SK-N-DZ (cell line): ENCODE measurements around the gene ZNF414.

Source experiments
- DNase-seq: peaks from one replicate; pipeline ENCODE4 v3.0.0-alpha.2; 2015; ENCODE audit warnings: low spot score

Gene ZNF414

DNA sequence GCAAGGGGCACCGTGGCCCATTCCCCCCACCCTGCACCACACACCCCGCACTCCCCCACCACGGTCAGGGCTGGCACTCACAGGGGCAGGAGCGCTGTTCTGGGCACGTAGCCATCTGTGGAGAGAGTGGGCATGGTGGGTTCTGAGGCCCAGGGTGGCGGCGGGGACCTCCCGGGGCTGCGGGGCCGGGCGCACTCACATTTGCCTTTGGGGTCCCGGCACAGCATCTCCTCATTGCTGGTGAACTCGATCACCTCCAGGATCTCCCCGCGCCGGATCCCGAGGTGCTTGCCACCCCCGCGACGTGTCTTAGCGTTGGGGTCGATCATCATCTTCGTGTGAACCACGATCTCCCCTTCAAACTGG is 23.6 kb downstream of the ZNF414 start:
- DNase-seq, result no peak

- DNase-seq, result no peak
These were observed 24.2 kb downstream of the ZNF414 start for GRCh38 chr19:8489561-8490394.

GRCh38 chr19:8488365-8488764 is 25.6 kb downstream of the ZNF414 start:
- no peak for DNase-seq

GRCh38 chr19:8487137-8487851 is 26.7 kb downstream of the ZNF414 start:
- DNase-seq, result no peak

DNA sequence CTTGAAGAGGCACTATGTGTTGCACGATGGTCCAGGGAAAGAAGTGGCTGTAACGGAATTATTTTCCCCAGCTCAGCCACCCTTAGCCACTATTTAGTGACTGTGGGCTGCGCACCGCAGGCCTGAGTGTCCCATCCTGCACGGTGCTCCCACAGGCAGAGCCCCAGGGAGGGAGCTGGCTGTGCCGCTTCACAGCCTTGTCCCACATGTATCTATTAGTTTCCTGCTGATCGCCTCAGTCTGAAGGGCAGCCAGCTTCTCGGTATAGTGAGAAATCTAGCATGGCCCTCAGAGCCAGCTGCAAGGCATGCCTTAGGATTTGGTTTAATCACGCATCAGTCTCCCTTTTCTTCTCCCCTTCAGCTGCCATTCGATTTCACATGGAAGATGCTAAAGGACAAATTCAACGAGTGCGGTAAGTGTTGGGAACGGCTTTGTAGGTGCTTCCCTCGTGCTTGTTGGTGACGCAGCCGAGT is 27.3 kb downstream of the ZNF414 start:
- no peak for DNase-seq

GRCh38 chr19:8485561-8486371 is 28.2 kb downstream of the ZNF414 start:
- no peak for DNase-seq

DNA sequence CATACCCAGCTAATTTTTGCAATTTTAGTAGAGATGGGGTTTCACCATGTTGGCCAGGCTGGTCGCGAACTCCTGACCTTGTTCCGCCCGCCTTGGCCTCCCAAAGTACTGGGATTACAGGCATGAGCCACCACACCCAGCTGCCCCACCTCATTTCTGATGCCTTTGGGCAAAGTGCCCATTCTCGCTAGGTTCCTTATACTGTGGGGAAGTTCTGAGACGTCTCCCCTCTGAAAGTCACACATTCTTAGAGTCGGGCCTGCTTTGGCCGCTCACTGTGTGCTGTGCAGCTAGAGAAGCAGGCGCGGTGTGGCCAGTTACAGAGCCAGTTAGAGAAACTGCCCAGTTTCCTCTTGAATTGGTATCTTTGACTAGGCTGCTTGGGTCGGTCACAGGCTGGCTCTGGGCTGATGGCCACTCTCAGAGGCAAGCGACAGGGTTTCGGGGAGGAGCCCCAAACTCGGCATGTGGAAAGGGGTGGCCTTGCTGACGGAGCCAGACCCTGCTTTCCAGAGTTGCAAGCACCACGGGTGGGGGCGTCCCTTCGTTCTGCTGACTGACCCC is 29.6 kb downstream of the ZNF414 start:
- no peak for DNase-seq

GRCh38 chr19:8483165-8483564 is 30.8 kb downstream of the ZNF414 start:
- no peak for DNase-seq

- no peak for DNase-seq
These were observed 31.3 kb downstream of the ZNF414 start for GRCh38 chr19:8482696-8483095.

DNA sequence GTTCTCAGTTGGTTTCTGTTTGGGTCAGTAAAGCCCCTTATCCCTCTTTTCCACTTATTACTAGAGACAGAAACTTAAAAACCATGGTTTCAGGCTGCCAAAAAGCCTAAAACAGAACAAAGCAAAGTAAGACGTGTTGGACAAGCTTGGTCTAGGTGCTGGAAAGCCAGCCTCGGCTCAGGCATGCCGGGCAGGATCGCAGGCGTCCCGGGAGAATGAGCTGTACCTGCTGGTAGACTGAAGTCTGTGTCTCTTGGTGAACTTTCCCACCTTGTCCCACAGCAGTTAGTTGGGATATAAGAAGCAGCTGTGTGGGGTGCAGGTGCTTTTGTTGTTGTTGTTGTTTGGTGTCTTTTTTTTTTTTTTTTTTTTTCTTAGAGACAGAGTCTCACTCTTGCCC is 32.4 kb downstream of the ZNF414 start:
- DNase-seq, result no peak

DNA sequence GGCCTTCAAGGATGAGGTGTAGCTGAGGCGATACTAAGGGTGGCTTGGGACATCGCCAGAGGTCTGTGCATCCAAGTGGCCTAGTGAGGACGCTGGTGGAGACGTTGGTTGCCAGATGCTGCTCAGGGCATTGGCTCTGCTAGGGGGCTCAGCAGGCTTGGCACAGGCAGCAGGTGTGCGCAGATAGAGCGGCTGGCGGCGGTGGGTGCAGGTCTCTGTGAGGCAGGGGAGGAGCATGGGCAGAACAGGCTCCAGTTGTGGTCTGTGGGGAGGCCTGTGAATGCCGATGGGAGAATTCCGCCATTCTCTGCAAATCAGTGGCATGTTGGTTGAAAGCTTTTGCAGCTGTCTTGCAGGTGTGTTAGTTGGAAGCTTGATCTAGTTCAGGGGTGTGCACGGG is 32.8 kb downstream of the ZNF414 start:
- DNase-seq, result no peak

GRCh38 chr19:8478598-8478997 is 35.4 kb downstream of the ZNF414 start:
- DNase-seq, result no peak

- DNase-seq, result no peak
These were observed 36.1 kb downstream of the ZNF414 start for GRCh38 chr19:8477889-8478288.

- no peak for DNase-seq
These were observed 37.4 kb downstream of the ZNF414 start for GRCh38 chr19:8476524-8476923.

- DNase-seq, result no peak
These were observed 39.0 kb downstream of the ZNF414 start for GRCh38 chr19:8475005-8475404.

DNA sequence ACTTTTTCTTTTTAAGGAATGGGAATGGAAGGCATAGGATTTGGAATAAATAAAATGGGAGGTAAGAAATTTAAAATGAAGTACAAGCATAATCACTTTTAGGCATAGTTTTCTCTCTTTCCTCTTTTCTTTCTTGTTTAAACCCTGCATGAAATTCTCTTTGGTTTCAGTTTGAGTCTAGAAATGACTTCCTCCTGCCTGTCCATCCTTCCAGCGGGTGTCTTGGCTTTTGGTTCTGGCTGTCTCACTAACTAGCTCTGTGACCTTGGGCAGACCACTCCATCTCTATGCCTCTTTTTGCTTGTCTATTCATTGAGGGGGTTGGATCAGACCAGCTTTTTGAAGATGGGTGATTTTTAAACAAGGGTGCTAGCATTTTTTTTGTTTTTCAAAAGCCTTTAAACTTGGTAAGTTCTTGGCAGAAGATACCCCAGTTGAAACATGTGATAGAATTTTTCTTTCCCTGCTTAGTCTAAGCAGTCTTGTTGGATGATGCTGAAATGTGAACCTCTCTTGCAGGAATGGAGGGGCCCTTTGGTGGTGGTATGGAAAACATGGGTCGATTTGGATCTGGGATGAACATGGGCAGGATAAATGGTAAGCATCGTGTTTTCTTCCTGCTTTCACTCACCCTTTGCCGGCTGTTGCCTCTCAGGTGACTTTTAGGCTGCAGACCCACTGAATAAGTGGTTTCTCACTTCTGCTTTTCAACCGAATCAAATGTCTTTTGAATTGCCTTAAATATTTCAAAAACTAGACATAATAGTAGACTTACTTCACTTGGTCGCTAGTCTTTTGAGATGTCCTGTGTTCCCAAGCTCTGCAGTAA is 40.1 kb downstream of the ZNF414 start:
- DNase-seq, result no peak

DNA sequence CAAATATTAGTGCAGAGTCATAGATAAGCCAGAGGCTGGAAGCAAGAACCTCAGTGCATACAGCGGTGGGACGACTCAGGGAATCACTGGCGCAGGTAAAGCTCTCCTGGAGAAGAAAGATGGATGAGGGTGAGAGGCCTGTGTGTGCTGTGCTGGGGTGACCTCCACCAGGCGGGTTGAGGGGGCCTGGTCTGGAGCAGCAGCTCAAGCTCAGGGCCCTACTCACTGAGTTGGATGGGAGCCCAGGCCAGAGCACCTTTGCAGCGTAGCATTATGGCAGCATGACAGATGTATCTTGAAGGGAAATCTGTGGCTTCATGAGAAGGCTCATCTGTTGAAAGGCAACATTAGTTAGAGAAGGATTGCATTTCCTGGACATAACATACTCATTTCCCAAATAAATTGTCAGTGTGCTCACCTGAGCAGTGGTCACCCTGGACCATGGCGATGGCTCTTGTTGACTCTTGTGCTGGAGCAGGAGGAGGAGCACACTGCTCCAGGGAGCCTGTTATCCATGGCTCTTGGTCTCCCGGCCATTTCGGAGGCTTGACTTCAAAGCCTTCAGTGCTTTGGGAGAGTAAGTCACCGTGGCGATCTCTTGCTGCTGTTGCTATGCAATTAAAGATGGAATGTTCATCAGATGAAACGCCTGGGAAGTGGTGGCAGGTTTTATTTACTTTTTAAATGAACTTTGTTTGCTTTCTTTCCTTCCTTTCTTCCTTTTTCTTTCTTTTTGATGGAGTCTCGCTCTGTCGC is 44.2 kb downstream of the ZNF414 start:
- no peak for DNase-seq

DNA sequence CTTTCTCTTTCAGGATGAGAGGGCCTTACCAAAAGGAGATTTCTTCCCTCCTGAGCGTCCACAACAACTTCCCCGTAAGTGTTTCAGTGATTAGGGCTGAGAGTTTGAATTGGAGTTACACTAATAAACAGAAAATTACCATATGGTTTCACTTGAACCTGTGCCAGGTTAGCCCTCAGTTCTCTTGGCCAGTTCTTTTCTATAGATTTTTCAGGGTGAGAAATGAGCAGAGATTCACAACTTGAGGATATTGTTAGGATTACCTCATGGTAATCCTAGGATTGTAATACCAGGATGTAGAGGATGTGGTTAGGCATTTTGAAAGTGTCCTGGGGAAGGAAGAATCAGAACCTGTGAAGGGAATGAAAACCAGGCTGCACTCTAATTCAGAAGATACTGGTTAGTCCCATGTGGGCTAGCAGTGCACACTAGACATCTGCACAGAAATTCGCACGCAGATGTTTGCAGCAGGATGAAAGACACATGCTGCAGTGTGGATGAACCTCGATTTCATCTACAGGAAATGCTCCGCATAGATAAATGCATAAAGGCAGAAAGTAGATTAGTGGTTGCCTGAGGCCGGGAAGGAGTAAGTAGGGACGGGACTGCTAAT is 45.1 kb downstream of the ZNF414 start:
- no peak for DNase-seq

DNA sequence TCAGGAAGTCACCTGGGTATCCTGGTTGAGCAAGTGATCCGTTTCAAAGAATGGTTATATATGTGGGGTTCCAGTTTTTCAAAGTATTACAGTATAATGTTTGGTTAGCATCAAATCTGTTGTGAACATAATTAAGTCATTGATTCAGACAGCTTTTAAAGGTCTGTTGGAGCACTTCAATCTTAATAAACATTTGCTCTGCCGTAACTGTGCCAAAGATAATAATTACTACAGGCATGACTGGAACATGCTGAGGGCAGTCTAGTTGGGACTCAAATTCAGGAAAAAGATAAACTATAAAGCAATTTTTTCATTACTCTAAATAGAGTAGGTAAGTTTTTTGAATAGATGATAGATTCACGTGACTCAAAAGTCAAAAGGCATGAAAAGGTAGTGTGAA is 45.8 kb downstream of the ZNF414 start:
- DNase-seq, result no peak

DNA sequence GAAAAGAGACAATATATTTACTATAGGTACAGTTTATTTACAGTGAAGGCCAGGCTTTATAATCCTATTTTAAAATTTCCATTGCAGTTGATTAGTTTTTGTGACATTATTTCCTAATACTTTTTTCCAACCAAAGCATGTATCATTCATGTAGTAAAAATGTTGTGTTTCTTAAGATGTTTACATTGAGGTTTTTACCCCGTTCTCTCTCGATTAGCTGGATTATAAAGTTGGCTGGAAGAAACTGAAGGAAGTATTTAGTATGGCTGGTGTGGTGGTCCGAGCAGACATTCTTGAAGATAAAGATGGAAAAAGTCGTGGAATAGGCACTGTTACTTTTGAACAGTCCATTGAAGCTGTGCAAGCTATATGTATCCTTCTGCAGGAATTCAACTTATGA is 47.9 kb downstream of the ZNF414 start:
- DNase-seq, result no peak
